Measurements from ENCODE around the gene MICALL2.

- TF ChIP-seq CTCF (conservative IDR thresholded peaks at IDR 0.05) = no peak
- TF ChIP-seq ZFX (IDR thresholded peaks at IDR 0.05) = no peak
These were observed 54.8 kb downstream of the MICALL2 start for GRCh38 chr7:1404460-1404809.

Measured in C4-2B (cell line).